ACC112 (cell line): Measurements from ENCODE around the gene PHKB.
A peak's percentile ranks its signal among the peaks of the same experiment; 100 is the strongest.

Source experiments
- H2AFZ ChIP-seq: fragments of 200-600 bp; sonication (generic); one replicate; pipeline ENCODE4 v1.6.0; 2017; ENCODE audit warnings: antibody characterized with exemption, low read length; ENCODE audit not compliant: unreplicated experiment
- H3K27ac ChIP-seq: fragments of 200-600 bp; sonication (generic); 2 replicates; pipeline ENCODE4 v1.5.1; 2014; ENCODE audit warnings: low read depth, mild to moderate bottlenecking, antibody characterized with exemption, low read length, moderate library complexity
- H3K27me3 ChIP-seq: fragments of 200-600 bp; sonication (generic); 2 replicates; pipeline ENCODE4 v1.6.1; 2014; ENCODE audit warnings: mild to moderate bottlenecking, antibody characterized with exemption, low read length, moderate library complexity, mixed read lengths; ENCODE audit not compliant: insufficient read depth
- H3K36me3 ChIP-seq: fragments of 200-600 bp; sonication (generic); 2 replicates; pipeline ENCODE4 v1.6.1; 2016; ENCODE audit warnings: mild to moderate bottlenecking, antibody characterized with exemption, low read length, moderate library complexity, mixed read lengths; ENCODE audit not compliant: insufficient read depth
- H3K4me1 ChIP-seq: fragments of 200-600 bp; sonication (generic); one replicate; pipeline ENCODE4 v1.6.1; 2016; ENCODE audit warnings: low read length, mixed read lengths; ENCODE audit not compliant: insufficient read depth, unreplicated experiment, control insufficient read depth
- H3K4me3 ChIP-seq: fragments of 200-600 bp; sonication (generic); 2 replicates; pipeline ENCODE4 v1.5.1; 2014; ENCODE audit warnings: mild to moderate bottlenecking, low read depth, low read length
- H3K79me2 ChIP-seq: fragments of 200-600 bp; sonication (generic); one replicate; pipeline ENCODE4 v1.6.0; 2016; ENCODE audit warnings: low read length; ENCODE audit not compliant: control insufficient read depth, unreplicated experiment, insufficient read depth

The PHKB gene

DNA sequence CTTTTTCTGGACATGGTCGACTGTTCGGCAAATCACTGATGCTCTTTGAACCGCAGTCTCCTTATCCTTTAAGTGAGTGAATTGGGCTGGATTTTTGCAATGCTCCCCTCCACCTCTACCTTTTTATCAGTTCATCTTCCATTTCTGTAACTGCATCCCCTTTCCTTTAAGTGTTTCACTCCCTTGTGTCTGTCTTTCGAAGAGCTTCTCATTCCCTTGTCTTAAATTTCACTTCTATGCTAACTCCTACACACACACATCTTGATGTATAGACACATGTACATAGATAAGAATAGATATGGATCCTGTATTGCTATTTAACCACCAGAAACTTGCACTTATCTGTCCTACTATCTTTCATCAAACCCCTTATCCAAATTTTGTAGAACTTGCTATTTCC, 250.7 kb downstream of the PHKB start:
- Histone ChIP-seq H2AFZ (no peak overlapping the region), H3K79me2 (no peaks in the 10 kb centered on the region), H3K4me3 (no peak overlapping the region), H3K36me3 (no peaks in the 10 kb centered on the region), H3K4me1 (peaks cover 14% of the 10 kb centered on the region), H3K27ac (no peak overlapping the region), H3K27me3 (no peaks in the 10 kb centered on the region)

DNA sequence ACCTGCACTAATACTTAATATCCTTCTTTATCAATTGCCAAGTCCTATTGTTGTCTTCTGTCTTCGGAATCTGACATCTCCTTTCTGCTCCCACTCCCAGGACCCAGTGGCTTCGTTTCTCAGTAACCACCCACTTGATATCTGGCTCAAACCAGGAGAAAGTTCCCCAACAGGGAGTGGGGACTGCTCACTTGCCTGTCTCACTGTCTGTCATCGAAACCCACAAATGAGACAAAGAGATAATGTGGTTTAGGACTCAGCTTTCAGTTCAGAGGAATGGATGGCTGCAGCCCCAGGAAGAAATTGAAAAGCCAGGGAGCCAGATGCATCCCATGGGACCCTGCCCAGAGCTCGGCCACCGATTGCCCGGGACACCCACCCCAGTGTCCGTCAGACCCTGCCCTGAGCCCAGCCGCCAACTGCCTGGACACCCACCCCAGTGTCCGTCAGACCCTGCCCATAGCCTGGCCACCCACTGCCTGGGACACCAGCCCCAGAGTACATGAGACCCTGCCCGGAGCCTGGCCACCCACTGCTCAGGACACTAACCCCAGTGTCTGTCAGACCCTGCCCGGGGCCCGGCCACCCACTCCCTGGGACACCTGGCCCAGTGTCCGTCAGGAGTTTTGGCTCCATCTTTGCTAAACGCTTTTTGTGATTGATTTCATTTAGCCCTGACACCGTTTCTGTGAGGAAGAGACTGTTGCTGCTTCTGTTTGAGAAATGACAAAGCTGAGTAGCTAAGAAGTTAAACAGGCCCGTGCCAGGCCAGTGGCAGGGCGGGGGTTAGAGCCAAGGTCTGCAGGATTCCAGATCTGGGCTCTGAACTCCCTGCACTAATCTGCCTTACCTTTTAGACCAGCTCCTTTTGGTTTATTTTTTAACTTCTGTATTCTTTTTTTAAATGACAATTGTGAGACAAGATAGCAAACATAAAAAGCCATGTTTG, 251.4 kb downstream of the PHKB start:
- no peaks in the 10 kb centered on the region for H3K79me2 ChIP-seq
- no peaks in the 10 kb centered on the region for H3K36me3 ChIP-seq
- peaks cover 14% of the 10 kb centered on the region for H3K4me1 ChIP-seq
- no peak overlapping the region for H3K4me3 ChIP-seq
- H3K27ac ChIP-seq: peak overlapping the region; percentile 43; the same call in 1 of the 2 replicates
- H2AFZ ChIP-seq: no peak overlapping the region
- no peaks in the 10 kb centered on the region for H3K27me3 ChIP-seq

DNA sequence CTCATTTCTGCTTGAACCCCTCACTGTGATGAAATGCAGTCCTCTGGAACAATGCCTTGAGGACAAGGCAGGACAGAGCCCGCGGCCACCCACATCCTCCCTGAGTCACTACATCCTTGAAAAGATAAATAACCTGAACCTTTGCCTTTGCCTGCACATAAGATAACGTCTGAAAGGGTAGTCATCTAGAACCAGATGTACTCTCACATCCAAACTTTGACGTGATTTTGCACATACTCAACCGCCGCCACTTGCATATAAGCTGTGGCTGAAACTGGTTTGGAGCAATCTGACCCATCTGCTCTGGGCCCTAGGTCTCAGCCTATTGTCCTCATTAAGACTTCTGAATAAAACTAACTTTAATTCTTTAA, 252.1 kb downstream of the PHKB start:
- H3K36me3 ChIP-seq: no peaks in the 10 kb centered on the region
- no peaks in the 10 kb centered on the region for H3K27me3 ChIP-seq
- H3K4me1 ChIP-seq: peaks cover 14% of the 10 kb centered on the region
- no peak overlapping the region for H3K4me3 ChIP-seq
- H3K79me2 ChIP-seq: no peaks in the 10 kb centered on the region
- H3K27ac ChIP-seq: peak overlapping the region; percentile 52
- H2AFZ ChIP-seq: no peak overlapping the region

DNA sequence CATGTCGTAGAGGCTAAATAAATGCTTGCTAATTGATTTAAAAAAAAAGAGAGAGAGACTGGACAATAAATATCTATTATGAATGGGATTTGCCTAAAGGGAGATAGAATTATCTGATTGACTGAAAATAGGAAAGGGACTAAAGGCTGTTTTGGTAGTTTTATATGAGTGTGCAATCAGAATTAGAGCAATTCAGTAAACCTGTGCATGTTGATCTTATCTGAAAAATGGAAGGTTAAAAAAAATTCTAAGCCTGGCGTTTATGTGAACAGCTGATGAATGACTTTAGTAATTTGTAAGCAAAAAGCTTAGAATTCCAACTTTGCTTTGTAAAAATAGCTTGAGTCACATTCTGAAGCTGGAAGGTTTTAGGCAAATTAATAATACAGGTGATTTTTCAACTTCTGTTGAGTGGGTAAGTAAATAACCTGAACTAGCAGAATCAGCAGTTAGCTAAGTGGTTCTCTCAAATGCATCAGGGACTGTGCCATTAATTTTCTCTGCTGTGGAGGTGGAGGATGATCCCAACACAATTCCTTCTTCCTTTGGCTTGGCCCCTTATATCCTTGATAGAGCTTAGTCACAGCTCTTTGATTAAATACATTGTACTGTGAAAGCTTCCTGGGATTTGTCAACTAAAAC, 254.4 kb downstream of the PHKB start:
- H2AFZ ChIP-seq: no peak overlapping the region
- peaks cover 14% of the 10 kb centered on the region for H3K4me1 ChIP-seq
- no peak overlapping the region for H3K4me3 ChIP-seq
- H3K79me2 ChIP-seq: no peaks in the 10 kb centered on the region
- H3K36me3 ChIP-seq: no peaks in the 10 kb centered on the region
- H3K27ac ChIP-seq: no peak overlapping the region
- no peaks in the 10 kb centered on the region for H3K27me3 ChIP-seq

DNA sequence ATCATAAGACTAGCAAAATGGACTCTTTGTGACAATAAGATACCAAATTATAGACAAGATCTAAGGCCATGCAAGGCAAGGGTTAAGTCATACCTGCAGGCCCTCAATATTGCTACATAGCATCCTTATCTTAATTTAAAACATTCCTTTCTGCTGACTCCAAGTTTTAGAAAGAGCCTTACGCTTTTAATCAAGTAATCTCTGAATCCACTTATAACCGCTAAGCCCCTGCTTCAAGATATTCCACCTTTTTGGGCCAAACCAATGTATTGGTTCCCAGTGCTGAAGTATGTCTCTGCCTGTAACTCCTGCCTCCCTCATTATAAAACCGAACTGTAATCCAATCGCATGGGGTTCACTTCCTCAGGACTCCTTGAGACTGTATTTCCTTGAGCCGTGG, 255.4 kb downstream of the PHKB start:
- H2AFZ ChIP-seq: no peak overlapping the region
- peaks cover 14% of the 10 kb centered on the region for H3K4me1 ChIP-seq
- no peaks in the 10 kb centered on the region for H3K79me2 ChIP-seq
- no peaks in the 10 kb centered on the region for H3K36me3 ChIP-seq
- H3K27ac ChIP-seq: no peak overlapping the region
- no peaks in the 10 kb centered on the region for H3K27me3 ChIP-seq
- no peak overlapping the region for H3K4me3 ChIP-seq

DNA sequence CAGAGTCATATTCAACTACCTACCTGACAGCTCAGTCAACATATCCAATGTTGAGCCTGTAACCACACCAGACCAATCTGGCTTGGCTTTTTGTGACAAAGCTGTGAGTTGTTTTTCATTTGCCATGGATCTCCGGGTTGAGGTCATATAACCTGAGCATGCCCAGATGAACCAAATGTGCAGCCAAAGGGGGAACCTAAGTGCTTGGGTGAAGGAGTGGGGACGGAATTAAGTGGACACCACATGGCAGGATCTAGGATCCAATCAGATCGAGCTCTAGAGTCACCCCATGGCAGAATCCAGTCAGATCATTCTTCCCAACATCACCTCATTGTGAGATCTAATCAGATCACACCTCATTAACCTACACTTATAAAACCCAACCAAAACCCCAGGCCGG, 258.6 kb downstream of the PHKB start:
- H3K27me3 ChIP-seq: no peaks in the 10 kb centered on the region
- H3K36me3 ChIP-seq: no peaks in the 10 kb centered on the region
- no peak overlapping the region for H2AFZ ChIP-seq
- no peaks in the 10 kb centered on the region for H3K4me1 ChIP-seq
- no peak overlapping the region for H3K27ac ChIP-seq
- H3K4me3 ChIP-seq: no peak overlapping the region
- no peaks in the 10 kb centered on the region for H3K79me2 ChIP-seq

DNA sequence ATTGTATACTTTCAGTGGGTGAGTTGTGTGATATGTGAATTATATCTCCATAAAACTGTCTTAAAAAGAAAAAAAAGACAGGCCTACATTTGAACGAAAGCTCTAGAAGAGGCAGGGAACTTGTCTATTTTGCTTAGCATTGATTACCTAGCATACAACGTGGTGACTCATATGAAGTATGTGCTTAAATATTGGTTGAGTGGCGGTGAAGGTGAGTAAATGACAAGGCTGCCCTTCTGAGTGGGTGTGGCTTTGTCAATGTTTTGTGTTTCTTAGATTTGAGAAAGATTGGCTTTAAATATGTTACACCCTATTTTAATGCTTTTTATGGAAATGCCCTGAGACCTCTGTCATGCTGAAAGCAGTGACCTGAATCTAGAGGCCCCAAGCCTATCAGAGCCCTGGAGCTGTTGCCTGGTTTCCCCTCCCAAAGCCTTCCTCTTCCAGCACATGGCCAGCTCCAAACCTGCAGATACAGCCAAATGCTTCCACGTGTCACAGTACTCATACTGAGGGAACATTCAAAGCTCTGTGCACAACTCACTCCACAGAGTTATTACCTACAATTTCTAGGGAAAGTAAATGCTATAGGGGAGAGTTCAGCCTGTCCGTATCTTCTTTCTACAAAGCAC, 260.0 kb downstream of the PHKB start:
- Histone ChIP-seq H3K27me3 (no peaks in the 10 kb centered on the region; the same call in 1 of the 2 replicates), H3K36me3 (no peaks in the 10 kb centered on the region), H3K4me1 (no peaks in the 10 kb centered on the region), H3K4me3 (no peak overlapping the region), H3K27ac (no peak overlapping the region), H3K79me2 (no peaks in the 10 kb centered on the region), H2AFZ (no peak overlapping the region)

DNA sequence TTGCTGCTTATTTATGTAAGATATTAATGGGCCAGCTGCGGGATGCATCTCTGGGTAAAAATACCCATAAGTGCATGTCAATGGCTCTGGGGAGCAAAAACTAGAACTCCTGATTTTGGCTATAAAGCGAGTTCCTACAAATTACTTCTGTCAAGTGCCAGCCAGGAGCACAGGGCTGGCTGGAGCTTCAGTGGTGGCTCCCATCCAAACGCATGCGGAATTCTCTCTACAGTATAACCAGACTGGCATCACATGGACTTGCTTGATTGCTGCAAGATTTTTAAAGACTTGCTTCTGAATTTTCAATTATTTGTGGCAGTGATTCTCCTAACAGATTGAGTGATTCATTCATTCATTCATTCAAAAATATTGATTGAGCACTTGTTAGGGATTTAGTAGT, 260.9 kb downstream of the PHKB start:
- Histone ChIP-seq H3K36me3 (no peaks in the 10 kb centered on the region), H3K79me2 (no peaks in the 10 kb centered on the region), H3K27me3 (no peaks in the 10 kb centered on the region; the same call in 1 of the 2 replicates), H3K27ac (no peak overlapping the region), H3K4me3 (no peak overlapping the region), H2AFZ (no peak overlapping the region), H3K4me1 (no peaks in the 10 kb centered on the region)

DNA sequence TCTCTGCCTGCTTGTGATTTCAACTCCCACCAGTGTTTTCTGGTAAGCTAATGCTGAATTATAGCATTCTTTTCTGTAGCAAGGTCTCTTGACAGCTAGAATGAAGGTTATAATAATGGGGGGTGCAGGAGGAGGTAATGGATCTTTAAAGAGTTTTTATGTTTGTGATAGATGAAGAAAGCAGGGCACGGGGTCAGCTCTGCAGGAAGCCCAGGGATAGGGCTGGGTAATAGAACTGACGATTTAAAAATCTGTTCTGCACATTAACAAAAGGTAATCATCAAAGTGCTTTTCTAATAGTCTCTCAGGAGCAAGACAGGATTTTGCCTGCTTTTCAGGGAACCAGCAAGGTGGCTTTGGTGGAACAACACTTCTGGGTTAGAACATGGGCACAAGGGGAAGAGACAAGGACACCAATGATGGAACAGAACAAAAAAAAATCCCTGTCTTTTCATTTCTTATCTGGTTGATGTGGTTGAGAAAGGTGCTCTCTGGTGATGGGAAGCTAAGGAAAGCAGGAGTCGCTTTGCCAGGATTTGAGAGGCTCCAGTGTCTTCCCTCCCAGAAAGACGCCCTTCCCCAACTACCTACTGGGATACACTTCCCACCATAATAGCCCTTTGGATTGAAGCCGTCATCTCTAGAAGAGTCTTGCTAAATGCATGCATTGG, 263.1 kb downstream of the PHKB start:
- H3K4me1 ChIP-seq: no peaks in the 10 kb centered on the region
- no peak overlapping the region for H2AFZ ChIP-seq
- no peak overlapping the region for H3K4me3 ChIP-seq
- H3K79me2 ChIP-seq: no peaks in the 10 kb centered on the region
- no peaks in the 10 kb centered on the region for H3K36me3 ChIP-seq
- no peak overlapping the region for H3K27ac ChIP-seq
- H3K27me3 ChIP-seq: no peaks in the 10 kb centered on the region; the same call in 1 of the 2 replicates

DNA sequence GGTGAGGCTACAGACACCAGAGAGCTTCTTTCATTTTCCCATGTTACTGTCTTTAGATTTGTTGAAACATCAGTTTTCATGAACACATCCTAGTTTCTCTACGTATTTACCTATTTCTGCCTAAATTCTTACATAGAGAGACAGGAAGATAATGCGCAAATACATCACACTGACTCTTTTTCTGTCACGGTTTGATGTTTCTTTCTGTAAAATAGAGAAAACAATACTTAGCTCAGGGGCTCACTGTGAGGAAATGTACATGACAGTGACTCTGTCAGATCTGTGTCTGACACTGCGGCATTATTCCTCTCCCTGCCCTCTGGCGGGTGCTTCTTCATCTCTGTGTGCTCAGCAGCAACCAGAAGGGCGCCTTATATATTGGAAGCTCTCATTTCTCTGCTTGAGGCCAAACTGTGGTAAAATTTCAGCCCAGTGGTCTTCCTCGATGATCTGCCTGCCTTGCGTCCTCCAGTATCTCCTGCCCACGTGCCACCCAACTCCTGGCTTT, 264.1 kb downstream of the PHKB start:
- no peak overlapping the region for H3K4me3 ChIP-seq
- no peaks in the 10 kb centered on the region for H3K4me1 ChIP-seq
- H3K36me3 ChIP-seq: no peaks in the 10 kb centered on the region
- no peaks in the 10 kb centered on the region; the same call in 1 of the 2 replicates for H3K27me3 ChIP-seq
- no peak overlapping the region for H3K27ac ChIP-seq
- H3K79me2 ChIP-seq: no peaks in the 10 kb centered on the region
- no peak overlapping the region for H2AFZ ChIP-seq
